IPS-11a (cell line): Measurements from ENCODE around the gene ABCB11.

Experiments used
- H3K4me3 ChIP-seq: one replicate; pipeline ENCODE4 v1.5.1; 2013; ENCODE audit warnings: low read depth, low read length, control low read depth

ABCB11 gene

GRCh38 chr2:169010633-169011460, 20.3 kb downstream of the ABCB11 start:
- no peak overlapping the region for H3K4me3 ChIP-seq

- no peak overlapping the region for H3K4me3 ChIP-seq
Measured at GRCh38 chr2:169009865-169010579, 21.1 kb downstream of the ABCB11 start.

GRCh38 chr2:169007941-169008340, 23.2 kb downstream of the ABCB11 start:
- H3K4me3 ChIP-seq = no peak overlapping the region

- no peak overlapping the region for H3K4me3 ChIP-seq
Measured at GRCh38 chr2:169007356-169007755, 23.8 kb downstream of the ABCB11 start.

GRCh38 chr2:169006665-169007064, 24.5 kb downstream of the ABCB11 start:
- H3K4me3 ChIP-seq = no peak overlapping the region

- H3K4me3 ChIP-seq = no peak overlapping the region
Measured at GRCh38 chr2:169005994-169006393, 25.1 kb downstream of the ABCB11 start.

GRCh38 chr2:169005080-169005598, 26.0 kb downstream of the ABCB11 start:
- no peak overlapping the region for H3K4me3 ChIP-seq

- no peak overlapping the region for H3K4me3 ChIP-seq
Measured at GRCh38 chr2:169002161-169002738, 28.9 kb downstream of the ABCB11 start.

- H3K4me3 ChIP-seq = no peak overlapping the region
Measured at GRCh38 chr2:169001116-169001815, 29.9 kb downstream of the ABCB11 start.

GRCh38 chr2:168999668-169000213, 31.4 kb downstream of the ABCB11 start:
- no peak overlapping the region for H3K4me3 ChIP-seq

GRCh38 chr2:168998609-168999211, 32.4 kb downstream of the ABCB11 start:
- no peak overlapping the region for H3K4me3 ChIP-seq

- no peak overlapping the region for H3K4me3 ChIP-seq
Measured at GRCh38 chr2:168997794-168998193, 33.3 kb downstream of the ABCB11 start.

GRCh38 chr2:168997118-168997521, 34.0 kb downstream of the ABCB11 start:
- no peak overlapping the region for H3K4me3 ChIP-seq

- no peak overlapping the region for H3K4me3 ChIP-seq
Measured at GRCh38 chr2:168995744-168996143, 35.4 kb downstream of the ABCB11 start.

- no peak overlapping the region for H3K4me3 ChIP-seq
Measured at GRCh38 chr2:168993538-168993937, 37.6 kb downstream of the ABCB11 start.

GRCh38 chr2:168992591-168993349, 38.4 kb downstream of the ABCB11 start:
- no peak overlapping the region for H3K4me3 ChIP-seq

- H3K4me3 ChIP-seq = no peak overlapping the region
Measured at GRCh38 chr2:168992026-168992425, 39.1 kb downstream of the ABCB11 start.

- no peak overlapping the region for H3K4me3 ChIP-seq
Measured at GRCh38 chr2:168988755-168989154, 42.4 kb downstream of the ABCB11 start.

GRCh38 chr2:168986398-168986943, 44.7 kb downstream of the ABCB11 start:
- H3K4me3 ChIP-seq = no peak overlapping the region
